A549 treated with AZD2906 at 1 μM for 4 hours (cell line): ENCODE data around the gene CHCHD4. TPM values are rescaled to one million over a fixed set of nuclear protein-coding genes. Genes with fewer than 3 reads are reported as not detected.

ENCODE experiments used
- total RNA-seq: library from RNA; stranded (reverse); fragments of 200-300 nt; extraction: Qiagen RNA extraction; gene quantifications from 5 replicates; pipeline ENCODE4 v1.2.3, GENCODE V29; 2022

The CHCHD4 gene
- total RNA-seq, result 36.0 to 38.6 TPM (median 37.9 TPM) in 5 replicates

DNA sequence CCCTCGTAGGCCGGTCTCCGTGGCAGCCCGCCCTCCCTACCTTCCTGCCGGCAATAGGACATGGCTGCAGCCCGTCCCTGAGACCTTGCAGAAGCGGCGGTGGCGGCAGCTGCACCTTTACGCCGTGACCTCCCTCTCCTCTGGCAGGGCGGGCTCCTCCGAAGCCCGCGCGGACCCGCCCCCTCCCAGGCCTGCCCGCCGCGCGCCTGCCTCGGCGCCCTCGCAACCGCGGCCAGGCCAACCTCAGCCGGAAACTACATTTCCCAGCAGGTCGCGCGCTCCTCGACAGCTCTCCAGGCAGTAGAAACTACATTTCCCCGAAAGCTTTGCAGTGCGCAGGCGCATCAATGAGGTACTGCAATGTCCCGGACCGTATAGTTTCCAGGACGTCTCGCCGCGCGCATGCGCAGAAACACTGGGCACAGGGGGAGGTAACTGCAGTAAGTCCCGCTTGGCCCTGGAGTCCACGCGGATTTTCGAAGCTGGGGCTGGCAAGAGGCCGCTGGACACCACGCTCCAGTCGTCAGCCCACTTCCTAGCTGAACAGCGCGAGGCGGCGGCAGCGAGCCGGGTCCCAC is at the start of gene CHCHD4, which contains the start of gene TMEM43:
TSS of gene CHCHD4 (minus strand) at position 256 of the 578 bp plus-strand sequence. CDS start at position 62, 194 bp downstream.
TSS of gene TMEM43 (plus strand) at position 438 of the 578 bp plus-strand sequence. CDS start 142 bp downstream, outside the sequence.

Other genes with a start within 250 kb of the CHCHD4 start
- 0.03 to 0.09 TPM (median 0.06 TPM) in 4 of 5 replicates, not detected in the other for gene WNT7A, start 244.8 kb downstream of the CHCHD4 start, total RNA-seq
- gene TMEM43, start 182 bp upstream of the CHCHD4 start, total RNA-seq, result 133 to 152 TPM (median 145 TPM) in 5 replicates
- 30.0 to 36.3 TPM (median 32.1 TPM) in 5 replicates for gene XPC, start 53.7 kb upstream of the CHCHD4 start, total RNA-seq
- 18.6 to 22.5 TPM (median 20.4 TPM) in 5 replicates for gene LSM3, start 53.9 kb upstream of the CHCHD4 start, total RNA-seq